GM19240 (cell line): ENCODE results near the gene GPR89B.
"Not testable (repeated sequence)": the region's sequence is repeated elsewhere in the genome, so short reads cannot be mapped to it uniquely, and the experiment has no call there.

Experiments used
- DNase-seq: peaks from one replicate; pipeline ENCODE4 v3.0.0; 2011; ENCODE audit warnings: low spot score; ENCODE audit not compliant: insufficient read length

The GPR89B gene

GRCh38 chr1:147935296-147935695 is 7.1 kb downstream of the GPR89B start:
- not testable (repeated sequence) for DNase-seq

DNA sequence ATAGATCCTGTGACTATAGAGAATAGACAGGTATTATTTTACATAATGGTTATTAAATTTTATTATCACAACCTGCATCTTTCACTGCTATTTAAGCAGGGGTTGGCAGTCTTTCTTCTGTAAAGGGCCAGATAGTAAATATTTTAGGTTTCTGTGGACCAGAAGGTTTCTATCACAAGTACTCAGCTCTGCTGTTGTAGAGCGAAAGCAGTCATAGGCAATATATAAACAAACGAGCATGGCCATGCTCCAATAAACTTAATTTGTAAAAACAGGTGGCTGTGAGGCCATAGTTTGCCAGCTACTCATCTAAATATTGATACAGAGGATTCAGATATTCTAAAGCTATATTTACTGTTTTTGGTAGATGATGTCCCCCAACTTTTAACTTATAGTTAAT is 12.2 kb downstream of the GPR89B start:
- DNase-seq, result not testable (repeated sequence)

DNA sequence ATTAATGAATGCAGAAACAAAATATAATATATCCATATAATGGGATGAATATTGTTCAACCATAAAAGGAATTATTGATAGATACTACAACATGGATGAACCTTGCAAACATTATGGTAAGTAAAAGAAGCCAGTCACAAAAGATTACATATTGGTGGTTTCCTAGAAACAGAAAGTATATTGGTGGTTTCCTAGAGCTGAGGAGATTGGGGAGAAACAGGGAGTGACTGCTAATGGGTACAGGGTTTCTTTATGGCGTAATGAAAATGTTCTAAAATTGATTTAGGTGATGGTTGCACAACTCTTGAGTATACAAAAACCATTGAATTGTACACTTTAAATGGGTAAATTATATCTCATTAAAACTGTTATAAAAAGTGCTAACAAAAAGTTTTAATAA is 14.3 kb downstream of the GPR89B start:
- not testable (repeated sequence) for DNase-seq

- not testable (repeated sequence) for DNase-seq
These were observed 21.3 kb downstream of the GPR89B start for GRCh38 chr1:147949517-147949916.

DNA sequence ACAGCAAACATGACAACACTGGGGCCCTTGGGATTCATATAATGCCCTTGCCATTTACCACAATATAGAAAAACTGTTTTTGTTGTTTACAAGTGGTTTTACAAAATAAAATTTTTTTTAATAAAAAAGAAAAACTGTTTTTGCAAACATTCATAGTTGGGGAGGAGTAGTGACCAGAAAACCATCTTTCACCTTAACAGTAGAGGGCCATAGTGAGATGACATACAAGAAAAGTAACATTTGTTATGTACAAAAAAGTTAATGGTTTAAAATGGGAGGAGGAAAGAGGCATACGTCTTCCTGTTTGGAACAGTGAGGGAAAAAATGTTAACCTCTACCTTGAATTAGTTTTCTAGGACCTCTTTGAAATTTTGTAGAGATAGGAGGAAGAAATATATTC is 30.7 kb downstream of the GPR89B start:
- DNase-seq, result not testable (repeated sequence)

- not testable (repeated sequence) for DNase-seq
These were observed 31.5 kb downstream of the GPR89B start for GRCh38 chr1:147959680-147960079.

GRCh38 chr1:147964575-147964974 is 36.4 kb downstream of the GPR89B start:
- not testable (repeated sequence) for DNase-seq

DNA sequence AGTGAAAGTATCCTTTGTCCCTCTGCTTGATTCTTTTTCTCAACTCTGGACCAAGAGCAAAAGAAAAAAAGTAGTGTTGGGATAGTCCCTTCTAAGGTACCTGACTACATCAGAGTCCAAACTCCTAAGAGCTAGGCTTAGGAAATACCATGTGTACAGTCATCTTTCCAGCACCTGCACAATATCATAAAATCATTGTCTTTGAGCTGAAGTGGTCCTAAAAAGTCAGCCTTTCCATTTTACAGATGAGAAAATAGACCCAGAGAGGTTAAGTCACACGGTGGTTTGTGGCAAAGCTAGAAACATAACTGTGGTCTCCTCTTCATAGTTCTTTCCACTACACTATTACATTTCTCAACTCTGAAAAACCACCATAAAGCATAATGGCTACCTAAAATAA is 38.4 kb downstream of the GPR89B start:
- not testable (repeated sequence) for DNase-seq

DNA sequence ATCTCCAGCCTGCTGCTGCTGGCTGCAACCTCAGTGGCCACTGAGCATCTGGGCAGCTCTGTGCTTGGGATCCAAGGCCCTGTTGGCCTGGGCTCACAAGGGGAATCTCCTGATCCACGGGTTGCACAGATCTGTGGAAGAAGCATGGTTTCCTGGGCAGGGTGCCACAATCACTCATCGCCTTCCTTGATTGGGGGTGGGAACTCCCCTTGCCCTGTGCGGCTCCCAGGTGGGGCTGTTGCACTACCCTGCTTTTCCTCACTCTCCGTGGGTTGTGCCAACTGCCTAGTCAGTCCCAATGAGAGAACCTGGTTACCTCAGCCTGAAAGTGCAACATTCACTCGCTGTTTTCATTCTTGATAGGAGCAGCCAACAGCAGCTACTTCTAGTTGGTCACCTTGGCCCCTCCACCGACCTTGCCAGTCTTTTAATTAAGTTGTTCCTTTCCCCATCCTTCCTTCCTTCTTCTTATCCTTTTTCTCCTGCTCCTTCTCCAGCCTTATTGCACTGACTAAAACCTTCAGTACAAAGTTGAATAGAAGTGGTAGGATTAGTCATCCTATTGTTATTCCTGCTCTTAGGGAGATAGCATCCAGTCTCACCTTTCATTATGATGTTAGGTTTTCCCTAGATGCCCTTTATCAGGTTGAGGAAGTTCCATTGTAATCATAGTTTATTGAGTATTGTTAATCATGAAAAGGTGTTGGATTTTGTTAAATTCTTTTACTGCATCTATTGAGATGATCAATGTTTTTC is 50.9 kb downstream of the GPR89B start:
- DNase-seq, result not testable (repeated sequence)

DNA sequence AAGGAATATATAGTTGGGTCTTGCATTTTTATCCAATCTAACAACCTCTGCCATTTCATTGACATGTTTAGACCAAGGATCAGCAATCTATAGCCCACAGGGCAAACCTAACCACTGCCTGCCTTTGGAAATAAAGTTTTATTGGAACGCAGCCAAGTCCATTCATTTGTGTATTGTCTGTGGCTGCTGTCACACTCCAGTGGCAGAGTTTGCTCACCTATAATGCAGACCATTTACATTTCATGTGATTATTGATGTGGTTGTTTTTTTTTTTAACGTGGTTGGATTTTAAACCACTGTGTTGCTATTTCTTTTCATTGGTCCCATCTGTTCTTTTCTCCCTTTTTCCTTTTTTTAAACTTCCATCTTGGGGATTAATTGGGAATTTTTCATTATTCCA is 57.2 kb downstream of the GPR89B start:
- DNase-seq, result not testable (repeated sequence)

- not testable (repeated sequence) for DNase-seq
These were observed 59.7 kb downstream of the GPR89B start for GRCh38 chr1:147987893-147988292.

DNA sequence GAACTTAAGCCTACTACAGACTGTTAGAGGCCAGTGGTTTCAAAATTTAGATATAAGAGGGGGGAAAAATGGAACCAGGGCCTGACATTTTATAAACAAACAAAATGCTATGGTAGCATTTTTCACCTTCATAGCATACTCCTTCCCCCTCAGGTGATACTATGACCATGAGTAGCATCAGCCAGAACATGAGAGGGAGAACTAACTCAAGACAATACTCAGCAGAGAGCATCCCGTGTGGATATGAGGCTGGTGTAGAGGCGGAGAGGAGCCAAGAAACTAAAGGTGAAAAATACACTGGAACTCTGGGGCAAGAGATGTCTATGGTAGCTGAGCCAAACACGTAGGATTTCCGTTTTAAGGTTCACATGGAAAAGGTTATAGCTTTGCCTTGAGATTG is 64.7 kb downstream of the GPR89B start:
- not testable (repeated sequence) for DNase-seq

DNA sequence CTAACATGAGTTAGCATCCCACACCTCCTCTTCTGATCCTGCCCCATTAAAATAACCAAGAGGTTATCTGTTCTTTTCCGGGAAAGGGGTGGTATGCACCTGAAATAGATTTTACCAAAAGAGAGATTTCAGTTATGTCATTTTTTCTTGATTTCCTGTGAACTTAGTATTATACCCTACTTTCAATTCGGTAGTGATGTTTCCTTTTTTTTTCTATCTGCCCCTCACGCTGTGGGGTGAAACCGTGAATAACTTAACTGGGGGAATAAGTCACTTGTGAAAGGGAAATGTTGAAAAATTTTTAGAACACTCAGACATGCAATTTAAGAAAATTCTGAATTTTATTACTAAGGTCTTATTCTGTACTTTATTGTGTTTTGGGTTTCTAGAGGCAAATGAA is 65.2 kb downstream of the GPR89B start:
- DNase-seq, result not testable (repeated sequence)

DNA sequence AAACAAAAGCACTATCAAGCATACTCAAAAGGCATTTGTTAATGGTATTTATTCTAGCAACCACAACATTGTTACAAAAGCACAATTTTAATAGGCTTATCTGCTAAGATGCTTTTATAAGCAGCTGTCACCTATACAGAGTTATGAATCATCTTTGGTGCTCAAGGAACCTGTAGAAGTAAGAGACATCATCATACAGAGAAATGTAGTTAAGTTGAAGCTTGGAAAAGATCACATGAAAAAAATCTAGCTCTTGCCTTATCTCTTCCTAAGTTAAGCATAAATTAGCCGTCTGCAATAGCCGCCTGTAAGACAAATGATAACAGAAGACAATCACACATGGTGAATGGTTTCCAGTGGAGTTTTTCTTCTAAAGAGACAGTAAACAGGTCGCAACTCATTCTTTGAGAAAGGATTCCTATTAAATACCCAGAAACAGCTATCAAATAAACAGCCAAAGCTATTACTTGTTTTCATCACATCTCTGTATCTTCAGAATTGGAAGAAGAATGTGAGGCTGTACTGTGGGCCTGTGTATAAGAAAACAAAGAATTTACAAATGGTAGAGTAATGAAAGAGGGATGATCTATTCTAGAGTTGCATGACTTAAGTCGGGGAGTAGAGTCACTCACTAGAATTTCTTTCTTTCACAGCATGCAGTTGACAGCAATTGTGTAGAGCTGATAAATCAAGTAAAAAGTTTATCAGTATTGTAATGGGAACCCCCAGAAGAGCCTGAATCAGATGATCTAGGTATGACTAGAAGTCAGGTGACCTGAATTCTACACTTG is 65.8 kb downstream of the GPR89B start:
- not testable (repeated sequence) for DNase-seq

DNA sequence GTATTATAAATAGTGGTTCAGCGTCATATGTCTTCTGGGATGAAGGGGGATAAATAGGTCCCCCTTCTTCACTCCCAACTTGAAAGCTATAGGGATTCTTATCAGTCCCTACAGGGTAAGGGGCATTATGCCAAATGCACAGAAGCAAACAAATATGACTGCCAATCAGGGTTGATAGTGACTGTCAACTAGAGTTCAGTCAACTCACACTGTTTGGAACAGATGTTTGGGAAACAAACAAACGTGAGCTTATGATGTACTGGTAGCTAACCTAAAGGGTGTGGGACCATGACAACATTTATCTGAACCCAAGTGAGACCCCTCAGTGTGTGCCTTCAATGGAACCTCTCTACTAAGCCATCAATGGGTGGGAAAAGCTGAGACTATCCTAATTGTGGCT is 67.9 kb downstream of the GPR89B start:
- not testable (repeated sequence) for DNase-seq

DNA sequence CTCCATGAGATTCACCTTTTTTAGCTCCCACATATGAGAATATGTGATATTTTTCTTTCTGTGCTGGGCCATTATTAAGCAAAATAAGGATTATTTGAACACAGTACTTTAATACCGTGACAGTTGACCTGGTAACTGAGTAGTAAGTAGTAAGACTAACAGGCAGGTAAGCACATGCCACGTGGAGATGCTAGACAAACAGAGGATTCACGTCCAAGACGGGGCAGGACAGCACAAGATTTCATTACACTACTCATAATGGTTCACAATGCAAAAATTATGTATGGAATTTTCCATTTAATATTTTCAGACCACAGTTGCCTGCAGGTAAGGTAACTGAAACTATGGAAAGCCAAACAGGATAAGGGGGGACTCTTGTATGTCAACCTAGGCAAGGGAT is 79.5 kb downstream of the GPR89B start:
- not testable (repeated sequence) for DNase-seq

DNA sequence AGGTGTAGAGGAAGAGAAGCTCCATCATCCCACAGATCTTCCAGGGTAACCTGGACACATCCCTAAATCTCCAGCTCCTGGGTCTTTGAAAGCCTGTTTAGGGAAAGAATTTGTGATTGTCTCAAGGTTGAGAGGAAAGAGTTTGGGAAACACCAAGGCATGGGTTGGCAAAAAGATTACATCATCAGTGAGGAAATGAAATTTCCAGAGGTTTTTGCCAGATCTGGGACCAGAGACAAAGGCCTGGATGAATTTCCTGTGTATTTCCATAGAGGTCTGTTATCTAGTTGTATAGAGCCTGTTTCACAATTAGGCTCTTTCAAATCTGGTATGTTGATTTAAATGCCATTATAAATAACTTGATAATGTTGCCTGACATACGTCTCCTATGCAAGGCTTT is 82.3 kb downstream of the GPR89B start:
- no peak for DNase-seq

DNA sequence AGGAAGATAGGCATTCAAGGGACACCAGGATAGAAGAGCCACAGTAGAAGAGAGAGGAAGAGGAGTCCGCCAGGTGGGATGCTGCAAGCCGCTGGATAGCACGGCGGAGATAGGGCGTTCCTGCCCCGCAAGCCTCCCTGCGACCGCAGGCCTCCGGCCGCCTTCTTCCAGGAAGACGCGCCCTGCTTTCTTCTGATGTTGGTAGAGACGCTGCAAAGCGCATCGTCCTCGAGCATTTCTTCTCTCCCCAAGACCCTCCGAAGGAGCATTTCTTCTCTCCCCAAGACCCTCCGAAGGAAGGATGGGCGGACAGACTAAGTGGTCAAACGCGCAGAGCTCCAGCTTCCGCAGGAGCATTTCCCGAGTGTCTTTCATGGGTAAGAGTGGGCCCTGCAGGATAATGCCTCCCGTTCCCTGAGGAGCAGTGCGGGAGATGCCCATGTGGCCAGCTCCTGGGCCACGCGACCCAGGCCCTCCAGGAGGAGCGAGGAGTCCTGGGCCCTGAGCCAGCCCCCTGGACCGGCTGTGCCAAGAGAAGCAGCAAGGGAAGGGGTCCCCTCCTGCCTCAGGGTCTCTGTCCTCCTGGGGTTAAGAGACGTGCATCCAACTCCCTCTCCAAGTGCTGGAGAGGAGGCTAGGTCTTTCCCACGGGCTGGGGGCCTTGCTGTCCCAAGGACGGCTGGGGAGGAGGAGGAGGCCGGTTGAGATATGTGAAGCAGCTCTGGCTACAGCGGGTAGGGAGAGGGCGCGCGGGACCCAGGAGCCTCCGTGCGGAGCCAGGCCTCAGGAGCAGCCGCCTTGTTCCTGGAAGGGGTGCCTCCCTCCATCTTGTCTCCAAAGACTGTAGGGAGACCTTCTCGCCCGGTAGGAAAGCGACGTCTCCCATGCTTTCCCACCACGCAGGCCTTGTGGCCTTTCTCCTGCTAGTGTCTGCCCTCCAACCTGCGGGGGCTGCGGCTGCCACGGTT is 85.2 kb downstream of the GPR89B start:
- DNase-seq, result not testable (repeated sequence)

- not testable (repeated sequence) for DNase-seq
These were observed 86.3 kb downstream of the GPR89B start for GRCh38 chr1:148014289-148015200.

GRCh38 chr1:148024918-148025317 is 96.7 kb downstream of the GPR89B start:
- not testable (repeated sequence) for DNase-seq
